ENCODE measurements around the gene ZHX3. TPM values are rescaled to one million over a fixed set of nuclear protein-coding genes. Genes with fewer than 3 reads are reported as not detected.

The ZHX3 gene
- total RNA-seq, 1 donor from 2014 or later = 16.3 TPM

DNA sequence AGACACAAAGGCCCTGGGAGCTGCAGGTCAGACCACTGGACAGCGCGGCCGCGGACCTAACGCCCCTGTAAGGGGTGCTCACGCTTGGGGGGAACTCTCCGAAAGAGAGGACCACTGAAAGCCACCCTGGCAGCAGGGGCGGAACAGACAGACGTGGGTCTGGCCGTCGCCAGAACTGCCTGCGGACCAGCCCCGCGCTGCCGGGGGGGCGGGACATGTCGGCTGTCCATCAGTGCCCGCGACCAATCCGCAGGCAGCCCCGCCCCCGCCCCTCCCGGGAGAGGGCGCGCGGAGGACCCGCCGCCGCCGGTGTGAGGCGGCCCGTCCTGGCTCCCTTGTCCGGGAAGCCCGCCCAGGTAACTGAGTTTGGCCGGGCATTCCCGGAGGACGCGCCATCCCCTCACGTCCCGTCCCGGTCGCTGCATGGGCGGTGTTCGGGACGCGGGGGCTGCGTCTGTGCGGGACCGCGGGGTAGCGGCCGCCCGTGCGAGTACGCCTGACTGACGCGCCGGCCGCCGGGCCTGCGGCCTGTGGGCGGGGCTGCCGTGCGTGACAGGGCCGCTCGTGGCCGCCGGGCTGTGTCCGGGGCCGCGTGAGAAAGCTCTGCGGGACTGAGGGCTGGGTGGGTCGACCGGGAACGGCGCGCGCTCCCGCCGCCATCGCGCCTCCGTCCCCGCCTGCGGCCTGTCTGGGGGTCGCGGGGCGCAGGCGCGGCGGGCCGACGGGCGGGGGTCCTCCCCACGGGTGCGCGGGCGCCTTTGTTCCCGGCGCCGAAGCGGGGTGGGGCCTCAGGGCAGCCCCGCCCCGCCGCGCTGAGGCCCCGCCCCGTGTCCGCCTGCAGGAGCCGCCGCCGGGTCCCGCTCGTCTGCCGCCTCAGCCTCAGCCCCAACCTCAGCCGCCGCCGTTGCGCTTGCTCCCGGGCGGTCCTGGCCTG, 180.6 kb downstream of the ZHX3 start, which contains the start of gene PLCG1:
PLCG1 (plus strand) TSS at position 864 of the 934 bp plus-strand sequence. CDS start 99 bp downstream, outside the sequence.
- DNase-seq (ENCODE audit: extremely low spot score, unreplicated experiment) = peak; percentile 93
- Mint-ChIP-seq H3K4me1 (ENCODE audit: unreplicated experiment) (peaks cover 57% of the 10 kb centered on the region), H3K27ac (peak within 1 kb of the TSS; percentile 93), H3K4me3 (peak within 1 kb of the TSS; percentile 95), H3K36me3 (peaks cover 8% of the 10 kb centered on the region), H3K27me3 (no peaks in the 10 kb centered on the region), H3K9me3 (no peaks in the 10 kb centered on the region)
- TF ChIP-seq, protein P1, sequence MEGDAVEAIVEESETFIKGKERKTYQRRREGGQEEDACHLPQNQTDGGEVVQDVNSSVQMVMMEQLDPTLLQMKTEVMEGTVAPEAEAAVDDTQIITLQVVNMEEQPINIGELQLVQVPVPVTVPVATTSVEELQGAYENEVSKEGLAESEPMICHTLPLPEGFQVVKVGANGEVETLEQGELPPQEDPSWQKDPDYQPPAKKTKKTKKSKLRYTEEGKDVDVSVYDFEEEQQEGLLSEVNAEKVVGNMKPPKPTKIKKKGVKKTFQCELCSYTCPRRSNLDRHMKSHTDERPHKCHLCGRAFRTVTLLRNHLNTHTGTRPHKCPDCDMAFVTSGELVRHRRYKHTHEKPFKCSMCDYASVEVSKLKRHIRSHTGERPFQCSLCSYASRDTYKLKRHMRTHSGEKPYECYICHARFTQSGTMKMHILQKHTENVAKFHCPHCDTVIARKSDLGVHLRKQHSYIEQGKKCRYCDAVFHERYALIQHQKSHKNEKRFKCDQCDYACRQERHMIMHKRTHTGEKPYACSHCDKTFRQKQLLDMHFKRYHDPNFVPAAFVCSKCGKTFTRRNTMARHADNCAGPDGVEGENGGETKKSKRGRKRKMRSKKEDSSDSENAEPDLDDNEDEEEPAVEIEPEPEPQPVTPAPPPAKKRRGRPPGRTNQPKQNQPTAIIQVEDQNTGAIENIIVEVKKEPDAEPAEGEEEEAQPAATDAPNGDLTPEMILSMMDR (conservative IDR thresholded peaks at IDR 0.05) = no peak

DNA sequence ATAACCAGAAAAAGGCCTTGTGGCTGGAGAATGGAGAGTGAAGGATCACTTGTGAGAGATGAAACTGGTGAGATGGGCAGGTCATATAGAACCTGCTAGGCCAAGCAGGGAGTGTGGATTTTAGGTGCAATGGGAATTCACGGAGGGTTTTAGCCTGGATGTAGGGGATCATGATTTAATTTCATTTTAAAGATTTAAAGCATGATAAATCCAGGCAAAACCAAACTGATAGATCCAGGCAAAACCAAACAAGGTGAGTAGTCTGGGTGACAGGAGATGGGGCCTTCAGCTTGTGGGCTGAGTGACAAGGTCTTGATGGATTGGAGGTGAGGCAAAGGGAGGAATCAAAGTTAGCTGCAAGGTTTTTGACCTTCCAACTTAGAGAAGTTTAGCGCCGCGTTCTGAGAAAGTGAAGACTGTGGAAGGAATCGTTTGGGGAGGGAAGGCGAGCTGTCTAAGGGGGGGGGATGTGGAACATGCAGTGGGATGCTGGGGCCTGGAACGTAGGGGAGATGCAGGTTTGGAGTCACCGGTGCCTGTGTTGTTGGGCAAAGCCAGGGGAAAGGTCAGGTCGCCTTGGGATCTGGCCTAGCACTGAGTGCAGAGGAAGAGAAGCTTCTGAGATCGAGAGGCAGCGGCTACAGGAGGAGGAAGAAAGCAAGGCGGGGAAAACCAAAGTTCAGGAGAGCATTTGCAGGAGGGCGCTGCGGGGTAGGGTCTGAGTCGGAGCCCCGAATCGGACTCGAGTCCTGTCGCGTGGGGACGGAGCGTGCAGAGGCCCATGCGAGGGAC, 181.4 kb downstream of the ZHX3 start:
- Mint-ChIP-seq H3K9me3 (no peaks in the 10 kb centered on the region), H3K4me3 (peak overlapping the region; percentile 94), H3K27ac (peak overlapping the region; percentile 77), H3K27me3 (no peaks in the 10 kb centered on the region), H3K36me3 (peaks cover 7% of the 10 kb centered on the region), H3K4me1 (ENCODE audit: unreplicated experiment) (peaks cover 49% of the 10 kb centered on the region)
- no peak for DNase-seq (ENCODE audit: extremely low spot score, unreplicated experiment)
- TF ChIP-seq, protein P1 (conservative IDR thresholded peaks at IDR 0.05) = no peak

DNA sequence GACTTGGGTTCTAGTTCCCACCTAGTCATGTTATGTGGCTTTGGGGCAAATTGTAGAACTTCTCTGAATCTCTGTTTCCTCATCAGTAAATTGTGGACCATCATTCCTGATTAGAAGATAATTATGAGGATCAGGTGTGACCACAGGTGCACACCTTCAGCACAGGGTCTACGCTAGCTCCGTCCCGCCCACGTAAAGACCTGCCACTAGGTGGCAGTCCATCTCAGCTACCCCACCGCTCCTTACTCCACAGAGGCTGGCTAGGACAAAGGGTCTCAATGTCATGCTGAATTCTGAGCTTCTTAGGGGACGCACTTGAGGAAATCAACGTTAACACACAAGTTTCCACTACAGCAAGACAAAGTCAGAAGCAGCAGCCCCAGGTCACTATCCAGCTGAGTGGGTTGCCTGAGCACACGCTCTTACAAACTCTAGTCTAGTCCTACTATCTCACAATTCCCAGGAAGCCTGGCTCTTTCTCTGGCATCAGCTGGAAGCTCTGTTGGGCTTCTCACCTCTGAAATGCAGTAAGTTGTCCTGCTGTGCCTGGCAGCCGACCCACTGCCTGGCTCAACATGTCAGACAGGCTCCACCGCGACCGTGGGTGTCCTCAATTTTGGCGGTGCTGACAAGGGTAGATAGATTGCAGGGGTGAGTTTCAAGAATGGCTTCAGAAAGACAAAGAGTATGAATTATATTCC, 182.2 kb downstream of the ZHX3 start:
- peaks cover 10% of the 10 kb centered on the region for H3K36me3 Mint-ChIP-seq
- DNase-seq (ENCODE audit: extremely low spot score, unreplicated experiment) = no peak
- H3K4me1 Mint-ChIP-seq (ENCODE audit: unreplicated experiment) = peaks cover 42% of the 10 kb centered on the region
- TF ChIP-seq, protein P1 (conservative IDR thresholded peaks at IDR 0.05) = peak; percentile 80
- H3K9me3 Mint-ChIP-seq = no peaks in the 10 kb centered on the region
- peak overlapping the region; percentile 94 for H3K4me3 Mint-ChIP-seq
- no peaks in the 10 kb centered on the region for H3K27me3 Mint-ChIP-seq
- peak overlapping the region; percentile 77 for H3K27ac Mint-ChIP-seq

DNA sequence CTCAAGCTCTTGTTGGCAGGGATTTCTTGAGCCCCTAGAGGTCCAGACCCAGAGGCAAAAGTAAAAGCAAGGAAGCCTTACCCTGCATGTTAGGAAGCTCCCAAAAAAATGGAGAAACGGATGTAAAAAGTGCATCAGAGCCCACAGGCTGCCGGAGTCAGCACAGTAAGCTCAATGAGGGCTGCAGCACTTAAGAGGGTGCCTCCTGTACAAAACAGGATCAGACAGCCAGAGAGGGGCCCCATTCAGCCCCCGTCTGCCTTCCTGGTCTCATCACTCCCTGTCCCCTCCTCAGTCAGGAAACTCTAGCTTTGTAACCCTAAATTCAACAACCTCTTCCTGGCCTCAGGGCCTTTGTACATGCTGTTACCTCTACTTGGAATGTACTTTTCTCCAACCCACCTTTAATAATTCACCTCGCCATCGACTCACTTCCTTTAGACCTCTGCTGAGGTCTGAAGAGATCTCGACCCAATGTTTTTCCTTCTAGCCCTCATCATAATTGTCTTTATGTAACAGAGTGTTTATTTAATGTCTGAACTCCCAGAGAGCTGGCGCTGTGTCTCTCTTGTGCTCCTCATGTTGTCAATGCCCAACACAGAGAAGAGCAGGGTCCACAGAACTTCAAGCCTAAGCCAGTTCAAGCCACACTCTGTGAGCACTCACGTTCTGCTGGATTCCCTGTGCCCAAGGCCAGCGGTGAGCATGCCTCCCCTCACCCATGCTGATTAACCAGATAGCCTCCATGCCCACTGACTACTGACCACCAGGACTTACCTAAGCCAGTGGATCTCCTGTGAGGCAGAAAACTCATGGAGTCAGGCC, 183.0 kb downstream of the ZHX3 start:
- H3K4me3 Mint-ChIP-seq = peak overlapping the region; percentile 50
- peaks cover 35% of the 10 kb centered on the region for H3K4me1 Mint-ChIP-seq (ENCODE audit: unreplicated experiment)
- no peaks in the 10 kb centered on the region for H3K9me3 Mint-ChIP-seq
- H3K36me3 Mint-ChIP-seq = peaks cover 6% of the 10 kb centered on the region
- no peak for DNase-seq (ENCODE audit: extremely low spot score, unreplicated experiment)
- H3K27me3 Mint-ChIP-seq = no peaks in the 10 kb centered on the region
- no peak overlapping the region for H3K27ac Mint-ChIP-seq
- TF ChIP-seq, protein P1 (conservative IDR thresholded peaks at IDR 0.05) = no peak

Data from type B pancreatic cell (in vitro differentiated cells).